AG09319 (cell line): Measurements from ENCODE around the gene HSD3B1.
A peak's percentile ranks its signal among the peaks of the same experiment; 100 is the strongest.

Experiments
- DNase-seq: peaks from one replicate; pipeline ENCODE4 v3.0.0-alpha.2; 2010; ENCODE audit warnings: low read depth; ENCODE audit errors: extremely low read depth
- TF ChIP-seq, protein P1 (sequence below): IDR thresholded peaks from 2 replicates; pipeline ENCODE4 v1.5.1; 2011; ENCODE audit warnings: low read depth, mild to moderate bottlenecking, inconsistent platforms, low read length, moderate library complexity

The HSD3B1 gene

DNA sequence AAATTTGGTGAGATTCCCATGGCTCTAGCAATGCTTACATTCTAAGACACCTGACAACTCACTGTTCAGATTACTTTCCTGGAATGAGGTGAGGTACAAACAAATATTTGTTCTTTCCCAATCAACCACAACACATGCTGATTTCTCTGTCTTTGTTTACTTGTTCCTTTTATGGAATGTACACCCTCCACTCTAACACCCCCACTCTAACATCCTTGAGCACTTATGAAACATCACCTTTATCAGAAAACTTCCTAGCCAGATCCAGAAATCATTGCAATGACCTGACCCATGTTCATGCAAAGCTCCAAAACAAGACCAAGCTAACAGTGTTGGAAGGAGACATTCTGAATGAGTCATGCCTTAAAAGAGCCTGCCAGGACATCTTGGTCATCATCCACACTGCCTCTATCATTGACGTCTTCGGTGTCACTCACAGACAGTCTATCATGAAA is 35.5 kb downstream of the HSD3B1 start:
- TF ChIP-seq, protein P1, sequence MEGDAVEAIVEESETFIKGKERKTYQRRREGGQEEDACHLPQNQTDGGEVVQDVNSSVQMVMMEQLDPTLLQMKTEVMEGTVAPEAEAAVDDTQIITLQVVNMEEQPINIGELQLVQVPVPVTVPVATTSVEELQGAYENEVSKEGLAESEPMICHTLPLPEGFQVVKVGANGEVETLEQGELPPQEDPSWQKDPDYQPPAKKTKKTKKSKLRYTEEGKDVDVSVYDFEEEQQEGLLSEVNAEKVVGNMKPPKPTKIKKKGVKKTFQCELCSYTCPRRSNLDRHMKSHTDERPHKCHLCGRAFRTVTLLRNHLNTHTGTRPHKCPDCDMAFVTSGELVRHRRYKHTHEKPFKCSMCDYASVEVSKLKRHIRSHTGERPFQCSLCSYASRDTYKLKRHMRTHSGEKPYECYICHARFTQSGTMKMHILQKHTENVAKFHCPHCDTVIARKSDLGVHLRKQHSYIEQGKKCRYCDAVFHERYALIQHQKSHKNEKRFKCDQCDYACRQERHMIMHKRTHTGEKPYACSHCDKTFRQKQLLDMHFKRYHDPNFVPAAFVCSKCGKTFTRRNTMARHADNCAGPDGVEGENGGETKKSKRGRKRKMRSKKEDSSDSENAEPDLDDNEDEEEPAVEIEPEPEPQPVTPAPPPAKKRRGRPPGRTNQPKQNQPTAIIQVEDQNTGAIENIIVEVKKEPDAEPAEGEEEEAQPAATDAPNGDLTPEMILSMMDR, result no peak
- no peak for DNase-seq

DNA sequence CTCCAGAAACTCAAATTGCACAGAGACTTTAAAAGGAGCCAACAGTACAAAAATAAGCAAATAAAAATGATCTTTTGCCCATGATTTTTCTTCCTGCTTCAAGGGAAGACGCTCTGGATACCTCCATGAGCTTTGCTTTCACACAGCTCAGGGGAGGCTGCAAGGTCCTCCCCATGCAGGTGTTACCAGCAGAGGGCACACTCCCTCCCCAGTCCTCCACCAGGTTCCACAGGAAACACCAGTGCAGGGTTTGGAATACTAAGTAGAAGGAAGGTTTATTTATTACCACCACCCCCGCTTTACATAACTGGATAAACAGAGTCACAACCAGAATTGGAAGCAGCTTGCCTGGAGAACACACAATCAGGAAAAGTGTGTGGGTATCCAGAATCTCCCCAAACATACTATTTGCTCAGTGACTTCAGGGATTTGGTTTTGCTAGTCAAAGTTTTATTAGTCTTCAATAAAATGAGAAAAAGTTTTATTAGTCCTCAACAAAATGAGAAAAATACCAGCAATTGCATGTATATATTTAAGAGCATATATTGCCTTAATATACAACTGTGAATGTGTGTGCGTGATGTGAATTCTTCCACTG is 37.3 kb downstream of the HSD3B1 start:
- TF ChIP-seq, protein P1, result peak; percentile 21
- no peak for DNase-seq

DNA sequence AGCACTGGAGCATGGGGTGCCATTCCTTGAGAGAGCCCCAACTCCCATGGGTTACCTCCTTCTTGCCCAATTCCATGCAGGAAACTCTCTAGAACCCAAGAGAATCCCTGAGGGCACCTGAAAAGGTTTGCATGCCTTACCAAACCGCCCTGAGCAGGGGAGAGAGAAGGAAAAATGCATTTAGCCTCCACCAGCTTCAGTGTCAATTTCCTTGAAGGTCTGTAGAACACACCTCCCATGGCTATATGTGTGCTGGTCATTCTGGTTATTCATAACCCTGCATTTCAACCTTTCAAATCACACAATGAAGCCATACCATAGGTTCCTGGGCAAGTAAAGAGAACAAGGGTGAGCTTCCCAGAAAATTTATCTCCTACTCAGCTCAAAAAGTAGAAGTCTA is 39.6 kb downstream of the HSD3B1 start:
- DNase-seq, result no peak
- TF ChIP-seq, protein P1, result no peak

DNA sequence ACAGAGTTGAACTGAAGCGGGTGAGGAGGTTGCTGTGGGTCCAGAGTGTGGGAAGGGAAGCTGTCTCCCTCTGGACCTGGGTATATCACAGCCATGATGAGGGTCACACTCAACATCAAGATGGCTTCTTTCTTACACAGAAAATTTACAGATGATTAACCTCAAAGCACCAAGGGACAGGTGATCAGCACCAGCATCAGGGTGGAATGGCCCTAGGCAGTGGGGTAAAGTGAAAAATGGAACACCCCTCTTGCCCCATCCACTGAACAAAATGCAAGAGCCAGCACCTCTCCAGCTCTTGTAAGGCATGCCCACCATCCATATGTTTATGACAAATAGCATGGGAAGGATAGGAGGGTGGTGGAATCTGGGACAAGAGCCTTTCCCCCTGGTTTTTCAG is 40.3 kb downstream of the HSD3B1 start:
- DNase-seq, result no peak
- TF ChIP-seq, protein P1, result no peak

DNA sequence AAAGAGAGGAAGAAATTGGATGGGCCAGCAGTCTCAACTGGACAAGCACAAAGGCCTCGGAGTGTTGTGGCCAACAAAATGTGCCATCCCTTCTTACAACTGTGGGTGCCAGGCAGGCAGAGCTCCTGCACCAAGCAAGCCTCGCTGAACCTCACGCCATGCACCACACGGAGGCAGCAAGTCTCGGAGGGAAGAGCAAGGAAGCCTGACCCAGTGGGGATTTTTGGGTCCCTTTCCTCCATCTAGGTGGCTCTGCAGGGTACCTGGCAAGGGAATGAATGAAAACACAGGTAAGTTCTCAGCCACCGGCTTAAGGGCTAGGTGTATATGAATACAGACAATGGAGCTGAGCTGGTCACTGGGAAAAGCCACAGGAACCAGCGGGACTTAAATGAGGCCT is 40.8 kb downstream of the HSD3B1 start:
- TF ChIP-seq, protein P1, result no peak
- no peak for DNase-seq

DNA sequence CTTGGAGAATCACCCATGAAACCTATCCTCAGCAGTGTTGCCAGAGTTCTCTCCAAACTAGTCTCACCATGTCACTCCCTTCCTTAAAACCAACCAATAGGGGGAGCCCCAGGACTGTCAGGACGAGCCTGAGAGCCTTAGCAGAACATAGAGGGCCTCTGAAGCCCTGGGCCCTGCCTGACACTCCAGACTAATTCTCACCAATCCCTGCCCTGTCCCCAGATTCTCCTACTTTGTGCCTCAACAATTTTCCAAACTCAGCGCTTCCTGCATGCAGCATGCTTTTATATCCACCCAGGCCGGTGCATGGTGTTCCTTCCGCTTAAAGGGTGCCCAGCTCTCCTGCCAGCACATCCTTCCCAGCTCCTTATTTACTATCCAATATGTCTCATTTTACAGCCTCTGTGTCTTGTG is 42.7 kb downstream of the HSD3B1 start:
- TF ChIP-seq, protein P1, result peak; percentile 60
- DNase-seq, result peak; percentile 12

DNA sequence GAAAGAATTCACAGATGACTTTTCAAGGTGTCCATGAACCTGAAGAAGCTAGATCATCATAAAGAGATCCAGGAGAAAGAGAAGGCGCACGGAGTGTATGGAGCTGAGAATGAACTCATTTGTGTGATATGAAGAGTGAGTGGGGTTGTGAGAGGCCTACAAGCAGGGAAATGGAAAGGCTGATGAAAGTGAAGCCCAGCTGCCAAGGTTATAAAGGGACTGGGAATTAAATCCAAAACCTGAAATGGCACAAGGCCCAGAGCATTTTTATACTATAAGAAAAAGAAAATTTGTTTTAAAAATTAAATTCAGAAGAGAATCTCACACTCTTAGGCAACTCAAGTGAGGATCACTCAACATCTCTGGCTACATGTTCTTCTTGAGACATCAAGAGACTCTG is 43.4 kb downstream of the HSD3B1 start:
- TF ChIP-seq, protein P1, result no peak
- no peak for DNase-seq
